Astrocyte of the spinal cord (primary cell): ENCODE results near the gene RNU1-1.
A peak's percentile ranks its signal among the peaks of the same experiment; 100 is the strongest.
"Not testable (repeated sequence)": the region's sequence is repeated elsewhere in the genome, so short reads cannot be mapped to it uniquely, and the experiment has no call there.

Experiments
- DNase-seq: peaks from one replicate; pipeline ENCODE4 v3.0.0; 2011; ENCODE audit warnings: low read depth, low spot score
- H3K4me3 ChIP-seq: 2 replicates; pipeline ENCODE4 v1.5.1; 2011; ENCODE audit warnings: low read depth, mild to moderate bottlenecking, low read length, moderate library complexity
- in situ Hi-C: cut with HindIII; loops from 2 replicates; pipeline ENCODE4 v1.10.0; 2017; ENCODE audit warnings: low sequenced_read_pairs
- TF ChIP-seq, protein P1 (sequence below): IDR thresholded peaks from 2 replicates; pipeline ENCODE4 v1.5.1; 2012; ENCODE audit warnings: low read depth, mild to moderate bottlenecking, low read length, inconsistent platforms

Gene RNU1-1

GRCh38 chr1:16512624-16513411 lies 1.3 kb downstream of the RNU1-1 start:
- DNase-seq, in situ Hi-C loops, H3K4me3 ChIP-seq: not testable (repeated sequence)

GRCh38 chr1:16511926-16512325 lies 2.2 kb downstream of the RNU1-1 start:
- H3K4me3 ChIP-seq, in situ Hi-C loops, DNase-seq: not testable (repeated sequence)

DNA sequence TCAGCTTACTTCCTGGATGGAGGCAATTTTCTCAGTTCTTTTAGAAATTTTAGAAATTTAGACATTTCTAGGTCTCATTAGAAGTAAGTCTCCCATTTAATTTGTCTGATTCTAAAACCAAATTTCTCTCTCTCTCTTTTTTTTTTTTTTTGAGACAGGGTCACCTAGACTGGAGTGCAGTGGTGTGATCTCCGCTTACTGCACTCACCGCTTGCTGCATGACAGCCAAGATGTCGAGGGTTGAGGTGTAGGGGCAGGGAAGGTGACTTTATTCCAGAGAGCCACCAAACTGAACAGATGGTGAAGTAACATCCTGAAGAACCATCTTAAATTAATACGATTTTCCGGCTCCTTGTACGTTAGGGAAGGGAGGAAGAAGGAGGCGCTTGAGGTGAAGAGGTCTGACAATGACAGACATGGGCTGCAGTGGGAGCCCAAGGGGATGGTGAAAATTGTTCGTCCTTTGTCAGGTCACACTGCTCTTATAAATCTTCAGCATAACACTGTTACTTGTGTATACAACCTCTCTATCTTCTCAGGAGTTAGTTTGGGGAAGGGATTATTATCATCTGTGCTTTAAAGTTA lies 5.1 kb downstream of the RNU1-1 start:
- H3K4me3 ChIP-seq, DNase-seq, in situ Hi-C loops: not testable (repeated sequence)

DNA sequence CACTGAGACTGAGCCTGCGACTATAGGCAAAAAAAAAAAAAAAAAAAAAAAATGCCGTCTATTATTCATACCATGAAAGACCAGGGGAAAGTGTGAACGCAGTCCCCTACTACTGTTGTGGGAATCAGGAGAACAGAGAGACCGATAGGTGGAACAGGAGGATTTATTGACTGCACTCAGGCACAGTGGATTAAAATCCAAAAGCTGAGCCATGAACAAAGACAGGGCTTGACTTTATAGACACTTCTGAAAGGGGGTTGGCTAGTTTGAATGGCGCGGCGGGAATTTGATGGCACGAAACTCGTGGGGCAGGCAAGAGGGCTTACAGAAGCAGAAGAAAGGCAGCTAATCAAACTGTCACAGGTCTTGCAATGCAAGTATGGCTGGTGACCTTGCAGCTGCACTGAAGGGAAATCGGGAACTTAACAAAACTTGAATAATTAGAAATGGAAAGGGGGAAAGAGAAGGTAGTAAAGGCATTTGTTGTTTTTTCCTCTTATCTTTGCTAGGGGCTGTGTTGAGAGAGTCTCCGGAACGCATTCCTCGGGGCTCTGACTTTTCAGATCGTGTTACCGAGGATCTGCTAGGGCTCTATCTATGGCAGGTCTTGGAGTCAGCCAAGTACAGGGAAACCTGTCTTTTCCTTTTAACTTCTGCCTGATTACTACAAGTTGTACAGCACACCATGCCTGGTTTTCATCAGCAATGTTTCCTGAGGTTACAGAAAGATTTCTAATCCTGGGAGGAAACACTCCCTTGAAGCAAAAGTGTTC lies 7.5 kb downstream of the RNU1-1 start:
- H3K4me3 ChIP-seq = not testable (repeated sequence)
- DNase-seq = peak; percentile 15

DNA sequence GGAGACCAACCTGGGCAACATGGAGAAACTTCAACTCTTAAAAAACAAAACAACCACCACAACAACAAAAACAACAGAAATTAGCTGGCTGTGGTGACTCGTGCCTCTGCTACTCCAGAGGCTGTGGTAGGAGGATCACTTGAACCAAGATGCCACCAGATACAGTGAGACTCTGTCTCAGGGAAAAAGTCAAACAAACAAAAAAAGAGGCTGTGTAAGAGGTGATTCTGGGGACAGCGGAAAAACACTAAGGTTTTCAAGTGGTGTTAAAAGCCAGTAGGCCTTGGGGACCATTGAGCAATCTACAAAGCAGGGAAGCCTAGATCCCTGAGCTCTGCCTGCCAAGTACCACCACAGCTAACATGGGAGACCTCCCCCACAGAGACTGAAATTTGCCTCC lies 8.2 kb downstream of the RNU1-1 start:
- in situ Hi-C loops, H3K4me3 ChIP-seq, DNase-seq: not testable (repeated sequence)

More for the DNA sequence above, 7.5 kb downstream of the RNU1-1 start:
- in situ Hi-C loops = not testable (repeated sequence)

GRCh38 chr1:16503494-16503893 lies 10.6 kb downstream of the RNU1-1 start:
- TF ChIP-seq, protein P1, sequence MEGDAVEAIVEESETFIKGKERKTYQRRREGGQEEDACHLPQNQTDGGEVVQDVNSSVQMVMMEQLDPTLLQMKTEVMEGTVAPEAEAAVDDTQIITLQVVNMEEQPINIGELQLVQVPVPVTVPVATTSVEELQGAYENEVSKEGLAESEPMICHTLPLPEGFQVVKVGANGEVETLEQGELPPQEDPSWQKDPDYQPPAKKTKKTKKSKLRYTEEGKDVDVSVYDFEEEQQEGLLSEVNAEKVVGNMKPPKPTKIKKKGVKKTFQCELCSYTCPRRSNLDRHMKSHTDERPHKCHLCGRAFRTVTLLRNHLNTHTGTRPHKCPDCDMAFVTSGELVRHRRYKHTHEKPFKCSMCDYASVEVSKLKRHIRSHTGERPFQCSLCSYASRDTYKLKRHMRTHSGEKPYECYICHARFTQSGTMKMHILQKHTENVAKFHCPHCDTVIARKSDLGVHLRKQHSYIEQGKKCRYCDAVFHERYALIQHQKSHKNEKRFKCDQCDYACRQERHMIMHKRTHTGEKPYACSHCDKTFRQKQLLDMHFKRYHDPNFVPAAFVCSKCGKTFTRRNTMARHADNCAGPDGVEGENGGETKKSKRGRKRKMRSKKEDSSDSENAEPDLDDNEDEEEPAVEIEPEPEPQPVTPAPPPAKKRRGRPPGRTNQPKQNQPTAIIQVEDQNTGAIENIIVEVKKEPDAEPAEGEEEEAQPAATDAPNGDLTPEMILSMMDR = no peak
- in situ Hi-C loops = no loop called here
- no peak for DNase-seq
- H3K4me3 ChIP-seq = no peak overlapping the region

DNA sequence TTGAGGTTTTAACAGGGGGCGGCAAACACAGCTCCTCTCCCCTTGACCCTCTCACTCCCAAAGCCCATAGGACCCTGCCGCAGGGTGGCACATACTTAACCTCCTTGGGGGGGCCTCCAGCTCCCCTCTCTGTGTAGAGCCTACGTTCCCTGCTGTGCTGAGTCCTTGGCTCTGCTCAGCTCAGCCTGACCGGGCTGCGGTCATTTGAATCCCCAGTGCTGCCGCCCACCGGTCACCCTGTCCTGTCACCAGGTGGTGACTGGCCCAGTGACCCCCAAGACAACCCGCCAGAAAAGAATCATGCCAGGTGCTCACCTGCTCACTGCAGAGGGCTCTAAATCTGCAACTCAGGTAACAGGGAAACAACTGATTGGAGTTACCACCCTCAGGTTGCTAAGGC lies 12.6 kb downstream of the RNU1-1 start:
- DNase-seq, in situ Hi-C loops, H3K4me3 ChIP-seq: not testable (repeated sequence)

GRCh38 chr1:16500975-16501374 lies 13.1 kb downstream of the RNU1-1 start:
- in situ Hi-C loops, DNase-seq, H3K4me3 ChIP-seq: not testable (repeated sequence)

- in situ Hi-C loops, DNase-seq, H3K4me3 ChIP-seq: not testable (repeated sequence)
Measured at GRCh38 chr1:16500466-16500865, 13.6 kb downstream of the RNU1-1 start.

DNA sequence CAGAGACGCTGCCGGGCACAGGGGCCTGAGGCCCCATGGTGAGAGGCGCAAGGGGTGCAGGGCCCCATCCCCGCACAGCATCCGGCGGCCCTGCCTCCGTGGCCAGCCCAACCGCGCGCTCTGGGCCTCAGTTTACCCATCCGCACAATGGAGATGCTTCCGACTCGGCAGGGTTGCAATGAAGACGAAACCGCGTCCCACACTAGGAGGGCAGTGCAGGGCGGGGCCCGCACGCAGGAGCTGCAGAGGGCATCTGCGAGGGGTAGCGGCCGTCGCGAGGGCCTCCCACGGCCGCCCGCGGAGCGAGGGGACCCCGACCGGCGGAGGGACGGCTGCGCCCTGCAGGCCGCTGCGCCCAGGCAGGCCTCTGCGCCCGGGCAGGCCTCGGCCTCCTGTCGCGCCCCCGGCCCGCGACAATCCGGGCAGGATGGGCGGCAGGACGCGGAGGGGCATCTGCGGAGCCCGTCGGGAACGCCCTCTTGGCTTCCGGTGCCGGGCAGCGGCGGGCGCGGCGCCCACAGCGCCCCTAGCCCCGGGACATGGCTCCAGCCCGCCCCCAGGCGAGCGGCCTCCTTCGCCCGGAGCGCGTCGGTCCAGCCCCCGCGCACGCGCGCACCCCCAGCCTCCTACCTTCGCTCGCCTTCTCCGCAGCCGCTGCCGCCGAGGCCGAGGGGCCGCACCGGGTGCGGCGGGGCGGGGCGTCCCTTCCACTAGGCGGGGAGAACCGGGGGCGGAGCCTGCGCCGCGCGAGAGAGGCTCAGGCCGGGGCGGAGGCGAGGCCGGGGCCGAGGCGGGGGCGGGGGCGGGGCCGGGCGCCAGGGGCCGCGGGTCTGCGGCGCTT lies 15.3 kb downstream of the RNU1-1 start:
- peak; percentile 89 for DNase-seq
- in situ Hi-C loops = no loop called here
- peak overlapping the region; percentile 72 for H3K4me3 ChIP-seq
- TF ChIP-seq, protein P1 = no peak

- DNase-seq, in situ Hi-C loops: not testable (repeated sequence)
- H3K4me3 ChIP-seq = peak overlapping the region; percentile 61
Measured at GRCh38 chr1:16498047-16498446, 16.0 kb downstream of the RNU1-1 start.

GRCh38 chr1:16497474-16497904 lies 16.6 kb downstream of the RNU1-1 start:
- in situ Hi-C loops, DNase-seq, H3K4me3 ChIP-seq: not testable (repeated sequence)

DNA sequence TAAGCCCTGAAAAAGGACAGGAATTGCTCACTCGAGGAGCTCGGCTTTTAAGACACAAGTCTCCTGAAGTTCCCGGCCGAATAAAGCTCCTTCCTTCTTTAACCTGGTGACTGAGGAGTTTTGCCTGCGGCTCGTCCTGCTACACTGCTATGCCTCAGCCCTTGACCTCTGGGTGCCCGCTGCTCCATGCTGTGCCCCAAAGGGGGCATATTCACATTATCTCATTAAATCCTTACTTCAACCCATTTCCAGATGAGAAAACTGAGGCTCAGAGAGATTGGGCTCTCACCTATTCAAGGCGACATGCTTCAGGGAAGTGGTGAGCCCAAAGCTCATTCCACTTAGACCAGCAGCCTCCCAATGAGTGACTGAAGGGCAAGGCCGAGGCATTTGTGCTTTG lies 20.4 kb downstream of the RNU1-1 start:
- H3K4me3 ChIP-seq, in situ Hi-C loops, DNase-seq: not testable (repeated sequence)

GRCh38 chr1:16492937-16493336 lies 21.1 kb downstream of the RNU1-1 start:
- H3K4me3 ChIP-seq, in situ Hi-C loops, DNase-seq: not testable (repeated sequence)
